ENCODE measurements around the gene KCND2.

The KCND2 gene

DNA sequence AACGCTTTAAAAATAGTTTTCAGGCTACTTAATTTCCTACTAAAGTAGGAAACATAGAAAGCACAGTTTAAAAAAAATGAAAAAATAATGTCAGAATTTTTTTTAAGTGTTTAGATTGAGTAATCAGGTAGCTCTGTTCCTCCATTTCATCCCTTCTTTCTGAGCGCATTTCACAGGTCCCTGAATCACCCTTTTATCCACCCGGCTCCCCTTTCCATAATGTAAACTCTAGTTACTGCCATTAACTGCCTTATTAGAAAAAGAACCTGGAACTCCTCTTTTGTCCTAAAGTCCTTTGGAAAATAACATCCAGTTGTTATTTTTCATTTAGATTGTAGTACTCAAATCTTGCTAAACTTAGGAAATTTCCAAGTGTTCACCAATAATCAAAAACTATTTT lies 5.8 kb downstream of the KCND2 start:
- Mint-ChIP-seq H3K4me3 (no peak overlapping the region), H3K27me3 (peaks cover 10% of the 10 kb centered on the region), H3K4me1 (no peaks in the 10 kb centered on the region), H3K9me3 (peaks cover 6% of the 10 kb centered on the region), H3K36me3 (no peaks in the 10 kb centered on the region), H3K27ac (no peak overlapping the region)

DNA sequence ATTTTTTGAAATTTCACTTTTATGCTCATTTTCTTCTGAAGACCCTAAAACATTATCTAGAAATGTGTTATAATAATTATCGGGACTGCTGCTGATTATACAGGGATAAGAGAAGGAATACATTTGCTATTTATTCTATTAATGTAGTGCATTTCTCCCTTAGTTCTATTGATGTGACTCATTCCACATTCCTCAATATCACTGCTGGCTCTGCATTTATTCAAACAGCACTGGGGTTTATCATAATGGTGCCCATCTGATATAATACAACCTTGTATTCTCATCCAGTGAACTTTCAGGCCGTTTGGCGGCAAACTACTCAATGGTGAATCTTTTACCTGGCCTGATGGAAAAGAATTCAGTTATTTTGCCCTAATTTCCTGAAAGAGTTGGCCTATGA lies 7.8 kb downstream of the KCND2 start:
- no peaks in the 10 kb centered on the region for H3K36me3 Mint-ChIP-seq

DNA sequence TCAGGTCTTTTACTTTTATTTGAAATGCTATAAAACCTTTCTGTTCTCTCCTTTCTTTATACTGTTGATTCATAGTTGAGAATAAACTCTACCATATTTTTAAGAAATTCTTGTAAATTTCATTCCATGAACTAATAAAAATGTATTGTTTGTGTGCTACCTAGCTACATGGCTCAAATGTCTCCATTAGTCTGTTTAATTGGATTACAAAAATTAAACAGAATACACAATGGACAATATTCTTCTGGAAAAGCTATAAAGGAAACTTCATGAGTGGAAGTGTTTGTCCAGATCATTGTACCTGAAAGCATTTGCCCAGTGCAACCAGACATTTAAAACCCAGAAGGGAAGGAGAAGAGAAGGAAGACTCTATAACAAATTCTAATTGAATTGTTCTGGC lies 20.1 kb downstream of the KCND2 start:
- Mint-ChIP-seq H3K27me3 (no peaks in the 10 kb centered on the region), H3K27ac (no peak overlapping the region)

More for the DNA sequence above, 7.8 kb downstream of the KCND2 start:
- H3K27ac Mint-ChIP-seq, result no peak overlapping the region
- H3K27me3 Mint-ChIP-seq, result no peaks in the 10 kb centered on the region
- H3K4me3 Mint-ChIP-seq, result no peak overlapping the region
- no peaks in the 10 kb centered on the region for H3K4me1 Mint-ChIP-seq
- peaks cover 6% of the 10 kb centered on the region for H3K9me3 Mint-ChIP-seq

DNA sequence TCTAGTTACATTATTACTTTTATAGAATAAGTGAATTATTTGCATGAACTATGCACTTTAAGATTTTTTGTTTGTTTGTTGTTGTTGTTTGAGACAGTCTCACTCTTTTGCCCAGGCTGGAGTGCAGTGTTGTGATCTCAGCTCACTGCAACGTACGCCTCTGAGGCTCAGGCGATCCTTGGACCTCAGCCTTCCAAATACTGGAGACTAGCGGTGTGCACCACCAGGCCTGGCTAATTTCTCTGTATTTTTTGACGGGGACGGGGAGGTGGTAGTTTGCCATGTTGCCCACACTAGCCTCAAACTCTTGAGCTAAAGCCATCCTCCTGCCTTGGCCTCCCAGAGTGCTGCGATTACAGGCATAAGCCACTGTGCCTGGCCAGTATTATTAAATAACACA lies 29.2 kb downstream of the KCND2 start:
- no peaks in the 10 kb centered on the region for H3K27me3 Mint-ChIP-seq
- H3K4me3 Mint-ChIP-seq, result no peak overlapping the region
- H3K27ac Mint-ChIP-seq, result no peak overlapping the region
- peaks cover 5% of the 10 kb centered on the region for H3K9me3 Mint-ChIP-seq
- H3K4me1 Mint-ChIP-seq, result no peaks in the 10 kb centered on the region
- no peaks in the 10 kb centered on the region for H3K36me3 Mint-ChIP-seq

More for the DNA sequence above, 20.1 kb downstream of the KCND2 start:
- Mint-ChIP-seq H3K36me3 (no peaks in the 10 kb centered on the region), H3K4me1 (no peaks in the 10 kb centered on the region), H3K4me3 (no peak overlapping the region), H3K9me3 (peaks cover 13% of the 10 kb centered on the region)

DNA sequence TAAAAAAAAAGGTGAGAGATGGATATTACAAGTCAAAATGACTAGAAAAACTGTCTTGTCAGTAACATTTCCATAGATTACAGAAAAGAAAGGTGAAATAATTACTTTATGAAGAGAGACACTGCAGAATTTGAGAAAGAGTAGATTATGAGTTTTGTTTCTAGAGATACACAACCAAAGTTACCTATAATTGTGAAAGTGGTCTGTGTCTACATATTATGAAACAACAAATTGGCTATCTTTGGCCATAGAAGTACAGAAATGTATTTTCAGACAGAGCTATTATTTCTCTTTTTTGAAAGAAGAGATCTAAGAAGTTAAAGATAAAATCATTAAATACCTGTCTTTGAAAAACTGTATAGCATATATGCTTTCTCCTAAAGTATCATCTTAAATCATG lies 30.1 kb downstream of the KCND2 start:
- no peak overlapping the region for H3K4me3 Mint-ChIP-seq
- no peaks in the 10 kb centered on the region for H3K27me3 Mint-ChIP-seq
- H3K4me1 Mint-ChIP-seq, result no peaks in the 10 kb centered on the region
- no peaks in the 10 kb centered on the region for H3K36me3 Mint-ChIP-seq
- H3K27ac Mint-ChIP-seq, result no peak overlapping the region
- peaks cover 4% of the 10 kb centered on the region for H3K9me3 Mint-ChIP-seq

DNA sequence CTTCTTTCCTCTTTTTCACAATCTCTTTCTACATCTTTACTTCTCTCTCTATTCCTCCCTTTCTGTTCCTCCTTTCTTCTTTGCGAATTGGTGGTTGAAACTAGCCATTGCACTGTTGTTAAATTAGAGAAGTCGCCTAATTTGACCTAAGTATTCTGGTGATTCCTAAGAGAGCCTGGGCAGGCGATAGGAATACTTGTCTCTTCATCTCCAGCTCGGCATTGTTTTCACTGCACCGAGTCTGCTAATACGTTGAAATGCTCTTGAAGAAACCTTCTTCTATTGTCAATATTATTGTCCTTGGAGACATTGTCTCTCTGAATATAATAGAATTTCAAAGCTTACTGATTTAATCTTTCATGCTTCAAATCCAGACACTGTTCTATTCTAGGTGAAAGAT lies 31.7 kb downstream of the KCND2 start:
- no peaks in the 10 kb centered on the region for H3K27me3 Mint-ChIP-seq
- no peaks in the 10 kb centered on the region for H3K4me1 Mint-ChIP-seq
- H3K4me3 Mint-ChIP-seq, result no peak overlapping the region
- peaks cover 4% of the 10 kb centered on the region for H3K9me3 Mint-ChIP-seq
- no peak overlapping the region for H3K27ac Mint-ChIP-seq
- H3K36me3 Mint-ChIP-seq, result no peaks in the 10 kb centered on the region

DNA sequence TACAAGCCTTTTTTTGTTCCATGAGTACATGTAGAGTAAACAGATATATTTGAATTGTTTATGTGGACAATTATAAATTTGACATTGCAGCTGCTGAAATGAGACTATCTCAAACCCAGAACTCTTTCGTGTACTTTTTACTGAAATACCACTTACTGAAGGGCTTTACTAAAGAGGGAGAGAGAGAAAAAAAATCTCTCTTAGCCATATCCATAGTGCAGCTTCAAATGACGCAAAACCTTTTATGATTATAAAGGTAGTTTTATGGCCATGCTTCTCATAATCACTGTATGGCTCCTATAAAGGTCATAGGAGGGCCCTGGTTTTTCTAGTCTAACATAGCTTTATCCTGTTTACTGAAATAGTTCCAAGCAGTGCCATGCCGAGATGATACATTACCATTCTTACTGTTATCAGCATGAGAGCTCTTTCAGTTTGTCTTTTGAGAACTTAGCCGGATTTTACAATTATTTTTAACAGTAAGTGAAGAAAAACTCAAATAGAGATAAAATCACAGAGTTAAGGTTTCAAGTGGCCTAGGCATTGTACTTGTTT lies 35.1 kb downstream of the KCND2 start:
- H3K27me3 Mint-ChIP-seq, result no peaks in the 10 kb centered on the region
- H3K36me3 Mint-ChIP-seq, result no peaks in the 10 kb centered on the region
- H3K4me1 Mint-ChIP-seq, result no peaks in the 10 kb centered on the region
- peaks cover 4% of the 10 kb centered on the region for H3K9me3 Mint-ChIP-seq
- H3K27ac Mint-ChIP-seq, result no peak overlapping the region
- H3K4me3 Mint-ChIP-seq, result no peak overlapping the region

DNA sequence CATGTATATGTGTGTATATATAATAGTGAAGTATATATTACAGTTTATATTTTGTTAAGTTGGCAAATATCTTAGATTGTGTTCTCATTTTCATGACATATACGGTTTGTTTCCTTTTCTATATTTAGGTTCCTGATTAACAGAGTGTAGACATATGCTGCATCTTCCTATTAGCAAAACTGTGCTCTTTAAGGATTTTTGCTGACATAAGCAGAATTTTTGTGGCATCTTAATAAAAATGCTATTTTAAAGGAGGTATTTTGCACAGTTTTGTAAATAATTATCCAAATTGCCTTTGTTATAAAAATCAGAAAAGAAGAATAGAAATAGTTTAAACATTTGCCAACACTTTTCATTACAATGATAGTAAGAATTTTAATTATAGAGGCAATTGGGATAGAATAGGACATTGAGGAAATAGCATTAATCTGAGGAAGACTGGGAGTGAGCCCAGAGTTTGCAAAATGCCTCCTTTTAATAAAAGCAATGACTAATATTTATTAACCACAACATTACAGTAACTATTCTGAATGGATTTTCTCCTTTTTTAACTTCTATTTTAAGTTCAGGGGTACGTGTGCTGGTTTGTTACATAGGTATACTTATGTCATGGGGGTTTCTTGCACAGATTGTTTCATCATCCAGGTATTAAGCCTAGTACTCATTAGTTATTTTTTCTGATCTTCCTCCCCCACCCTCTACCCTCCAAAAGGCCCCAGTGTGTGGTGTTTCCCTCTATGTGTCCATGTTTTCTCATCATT lies 38.2 kb downstream of the KCND2 start:
- Mint-ChIP-seq H3K9me3 (no peaks in the 10 kb centered on the region), H3K27ac (no peak overlapping the region), H3K4me3 (no peak overlapping the region), H3K27me3 (no peaks in the 10 kb centered on the region), H3K36me3 (no peaks in the 10 kb centered on the region), H3K4me1 (no peaks in the 10 kb centered on the region)

DNA sequence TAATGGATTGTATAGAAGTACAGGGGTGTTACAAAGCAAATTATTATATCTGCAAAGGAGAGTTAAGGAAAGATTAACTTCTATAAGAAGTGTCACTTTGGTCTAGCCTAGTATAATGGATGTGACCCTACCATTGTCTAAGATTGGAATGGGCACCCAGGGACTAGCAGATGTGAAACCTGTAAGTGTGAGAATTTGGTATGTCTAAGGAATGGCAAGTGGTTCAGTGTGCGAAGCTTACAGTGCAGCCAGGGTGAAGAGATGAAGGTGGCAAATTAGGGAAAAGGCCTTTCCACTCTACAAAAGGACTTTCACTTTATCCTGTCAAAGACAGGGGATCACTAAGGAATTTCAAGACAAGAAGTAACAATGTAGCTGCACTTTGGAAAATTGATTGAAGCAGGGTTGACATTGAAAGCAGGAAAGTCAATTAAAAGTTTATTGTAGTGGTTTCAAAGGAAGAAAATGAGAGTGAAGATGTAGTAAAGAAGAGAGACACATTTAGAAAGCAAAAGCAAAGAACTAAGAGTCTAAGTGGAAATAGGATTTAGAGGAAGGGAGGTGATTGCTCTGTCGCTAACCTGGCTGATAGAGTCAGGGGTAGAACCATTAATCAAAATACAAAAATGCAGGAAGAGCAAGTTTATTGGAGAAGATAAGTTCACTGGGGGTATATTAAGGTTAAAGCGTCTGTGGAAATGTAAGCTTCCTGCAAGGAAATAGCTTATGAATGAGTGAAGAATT lies 47.4 kb downstream of the KCND2 start:
- Mint-ChIP-seq H3K27ac (no peak overlapping the region), H3K27me3 (no peaks in the 10 kb centered on the region), H3K9me3 (no peaks in the 10 kb centered on the region), H3K36me3 (no peaks in the 10 kb centered on the region), H3K4me1 (no peaks in the 10 kb centered on the region), H3K4me3 (no peak overlapping the region)

DNA sequence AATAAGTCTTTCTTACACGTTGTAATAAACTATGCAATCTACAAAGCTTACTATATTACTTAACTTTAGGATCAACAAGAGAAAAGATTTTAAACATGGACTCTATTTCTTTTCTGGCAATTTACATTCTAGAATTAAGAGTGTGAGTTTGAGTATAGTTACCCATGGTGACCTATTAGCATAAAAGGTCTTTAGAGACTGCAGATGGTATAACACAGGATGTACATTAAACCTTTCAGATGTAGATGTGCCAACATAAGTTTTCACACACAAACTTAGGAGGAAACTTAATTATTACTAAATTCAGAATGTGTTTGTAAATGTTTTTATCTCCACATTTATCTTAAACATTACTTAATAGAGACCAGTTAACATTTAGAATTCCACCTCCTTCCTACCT lies 54.1 kb downstream of the KCND2 start:
- Mint-ChIP-seq H3K9me3 (no peaks in the 10 kb centered on the region), H3K27me3 (no peaks in the 10 kb centered on the region), H3K36me3 (no peaks in the 10 kb centered on the region), H3K4me3 (no peak overlapping the region), H3K4me1 (no peaks in the 10 kb centered on the region), H3K27ac (no peak overlapping the region)

DNA sequence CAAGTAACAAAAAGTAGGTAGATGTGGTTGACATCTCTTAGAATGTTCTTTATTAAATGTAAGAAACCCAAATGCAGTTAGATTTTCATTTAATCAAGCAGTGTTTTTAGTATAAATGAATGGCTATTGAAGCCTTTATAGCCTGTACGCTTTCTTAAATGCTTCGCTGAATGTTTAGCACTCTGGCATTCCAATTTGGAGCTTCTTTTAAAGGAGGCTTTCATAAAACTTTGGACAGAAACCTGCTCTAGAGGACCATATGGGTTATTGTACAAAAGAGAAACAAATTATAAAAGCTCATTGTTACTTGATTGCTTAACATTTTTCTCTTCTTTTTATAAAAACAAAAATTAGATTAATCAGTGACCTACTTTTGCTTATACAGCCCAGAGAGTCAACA lies 59.5 kb downstream of the KCND2 start:
- Mint-ChIP-seq H3K4me3 (no peak overlapping the region), H3K9me3 (no peaks in the 10 kb centered on the region), H3K27me3 (no peaks in the 10 kb centered on the region), H3K27ac (no peak overlapping the region), H3K4me1 (no peaks in the 10 kb centered on the region), H3K36me3 (no peaks in the 10 kb centered on the region)

DNA sequence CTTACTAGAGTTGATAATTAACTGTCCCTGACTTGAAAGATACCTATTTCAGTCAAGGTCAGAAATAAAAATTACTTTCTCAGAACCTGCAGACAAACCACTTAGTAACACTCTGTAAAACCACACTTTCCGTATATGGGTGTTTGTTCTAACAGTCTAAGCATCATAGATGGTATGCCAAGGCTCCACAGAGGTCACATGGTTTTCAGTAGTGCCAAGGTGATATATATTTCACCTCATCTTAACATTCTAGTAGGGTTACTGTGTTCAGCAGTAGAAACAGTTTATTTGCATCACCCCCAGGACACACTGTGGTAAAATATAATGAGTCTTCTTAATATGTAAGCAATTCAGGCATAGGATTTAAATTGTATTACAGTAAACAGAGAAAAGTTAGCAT lies 61.5 kb downstream of the KCND2 start:
- Mint-ChIP-seq H3K9me3 (no peaks in the 10 kb centered on the region), H3K4me3 (no peak overlapping the region), H3K4me1 (no peaks in the 10 kb centered on the region), H3K27ac (no peak overlapping the region), H3K36me3 (no peaks in the 10 kb centered on the region), H3K27me3 (no peaks in the 10 kb centered on the region)

DNA sequence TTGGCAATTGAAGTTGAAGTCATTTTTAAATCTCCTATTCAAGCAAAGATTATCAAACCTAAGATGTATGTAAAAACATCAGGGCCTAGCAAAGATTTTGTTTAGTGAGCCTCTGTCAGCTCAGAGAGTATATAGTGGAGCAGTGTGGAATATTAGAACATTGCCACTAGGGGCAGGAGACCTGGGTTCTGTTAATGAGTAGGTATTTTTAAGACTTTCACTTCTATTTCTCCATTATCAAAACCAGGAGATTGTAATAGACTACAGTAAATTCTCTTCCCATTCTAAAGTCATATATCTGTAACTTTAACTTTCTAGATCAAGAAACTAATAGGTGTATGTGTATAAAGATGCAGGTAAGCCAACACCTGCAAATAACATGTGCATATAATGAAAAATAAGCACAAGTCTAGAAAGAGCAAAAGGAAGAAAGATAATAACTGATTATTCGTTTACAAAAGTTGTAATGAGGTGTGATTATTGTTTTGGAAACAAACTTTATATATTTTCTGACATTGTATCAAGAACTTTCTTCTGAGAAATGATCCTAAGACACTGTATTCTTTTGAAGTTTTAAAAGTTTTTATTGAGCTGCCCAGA lies 64.4 kb downstream of the KCND2 start:
- Mint-ChIP-seq H3K4me3 (no peak overlapping the region), H3K27me3 (no peaks in the 10 kb centered on the region), H3K27ac (no peak overlapping the region), H3K9me3 (no peaks in the 10 kb centered on the region), H3K36me3 (no peaks in the 10 kb centered on the region), H3K4me1 (no peaks in the 10 kb centered on the region)

DNA sequence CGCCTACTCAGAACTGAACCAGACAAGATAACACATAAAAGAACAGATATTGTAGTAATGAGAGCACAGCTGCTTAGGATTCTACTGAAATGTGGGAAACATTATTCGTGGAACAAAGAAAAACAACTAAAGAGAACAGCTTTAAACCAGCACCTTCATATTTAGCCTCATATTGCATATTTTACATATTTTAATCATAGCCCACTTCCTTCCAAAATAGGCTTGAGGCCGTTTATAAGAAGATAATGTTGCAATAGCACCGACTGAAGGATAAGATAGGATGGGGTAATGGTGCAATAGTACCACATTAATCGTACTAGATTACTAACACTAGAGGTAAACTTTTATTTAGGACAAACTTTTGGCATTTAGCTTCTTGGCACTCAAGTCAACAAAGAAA lies 71.3 kb downstream of the KCND2 start:
- H3K4me1 Mint-ChIP-seq, result no peaks in the 10 kb centered on the region
- H3K9me3 Mint-ChIP-seq, result no peaks in the 10 kb centered on the region
- no peak overlapping the region for H3K4me3 Mint-ChIP-seq
- no peak overlapping the region for H3K27ac Mint-ChIP-seq
- no peaks in the 10 kb centered on the region for H3K27me3 Mint-ChIP-seq
- H3K36me3 Mint-ChIP-seq, result no peaks in the 10 kb centered on the region

DNA sequence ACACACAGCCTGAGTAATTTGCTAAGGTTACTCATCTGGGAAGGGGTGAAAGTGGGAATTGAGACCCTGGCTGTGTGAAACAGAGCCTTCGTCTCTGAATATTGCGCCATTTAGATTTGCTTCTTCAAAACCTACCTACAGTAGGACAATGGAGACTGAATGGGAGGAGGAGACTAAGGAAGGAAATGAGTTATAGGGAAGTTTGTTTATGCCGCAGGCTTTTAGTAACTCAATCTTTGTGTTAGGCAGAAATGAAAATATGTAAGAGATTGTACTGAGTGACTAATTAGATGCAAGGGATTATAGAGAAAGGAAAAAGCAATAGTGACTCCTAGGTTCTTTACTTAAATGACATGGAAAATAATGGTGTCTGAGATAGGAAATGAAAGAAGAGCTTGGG lies 80.2 kb downstream of the KCND2 start:
- no peaks in the 10 kb centered on the region for H3K9me3 Mint-ChIP-seq
- no peaks in the 10 kb centered on the region for H3K36me3 Mint-ChIP-seq
- H3K4me3 Mint-ChIP-seq, result no peak overlapping the region
- no peaks in the 10 kb centered on the region for H3K4me1 Mint-ChIP-seq
- H3K27me3 Mint-ChIP-seq, result no peaks in the 10 kb centered on the region
- H3K27ac Mint-ChIP-seq, result no peak overlapping the region

DNA sequence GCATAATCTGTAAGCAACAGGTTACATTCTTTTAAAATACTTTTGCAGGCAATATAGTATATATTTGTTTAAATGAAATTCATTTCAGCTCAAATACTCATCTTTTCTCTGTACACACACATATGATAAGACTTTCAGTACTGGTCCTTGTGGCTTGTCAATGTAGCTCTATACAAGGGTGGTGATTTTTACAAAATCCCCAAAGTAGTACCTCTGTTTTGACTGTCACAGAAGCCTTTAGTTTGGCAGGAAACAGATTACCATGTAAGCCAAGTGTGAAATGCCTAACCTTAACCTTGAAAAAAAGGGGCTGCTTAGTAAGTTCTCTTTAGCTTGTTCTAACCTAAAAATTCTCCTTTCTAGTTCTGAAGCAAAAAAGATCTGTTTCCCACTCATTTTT lies 87.9 kb downstream of the KCND2 start:
- peaks cover 1% of the 10 kb centered on the region for H3K27me3 Mint-ChIP-seq
- H3K4me3 Mint-ChIP-seq, result no peak overlapping the region
- no peaks in the 10 kb centered on the region for H3K4me1 Mint-ChIP-seq

More for the DNA sequence above, 87.9 kb downstream of the KCND2 start:
- Mint-ChIP-seq H3K27ac (no peak overlapping the region), H3K9me3 (peaks cover 13% of the 10 kb centered on the region), H3K36me3 (no peaks in the 10 kb centered on the region)
